ENCODE results near the gene TOR1B.

The TOR1B gene

GRCh38 chr9:129815278-129815677 lies 12.3 kb downstream of the TOR1B start:
- DNase-seq, result no peak

- DNase-seq, result no peak
Measured at GRCh38 chr9:129816501-129817435, 13.8 kb downstream of the TOR1B start.

- peak; percentile 62 for DNase-seq
Measured at GRCh38 chr9:129822898-129823541, 20.0 kb downstream of the TOR1B start.

- DNase-seq, result no peak
Measured at GRCh38 chr9:129823542-129823934, 20.6 kb downstream of the TOR1B start.

- peak; percentile 95 for DNase-seq
Measured at GRCh38 chr9:129823935-129824601, 21.1 kb downstream of the TOR1B start, which contains the start of gene TOR1A. TOR1A (minus strand) TSS chr9:129824136; CDS start chr9:129824085, 51 bp downstream.

- DNase-seq, result no peak
Measured at GRCh38 chr9:129826344-129826743, 23.4 kb downstream of the TOR1B start.

GRCh38 chr9:129826759-129827158 lies 23.8 kb downstream of the TOR1B start:
- DNase-seq, result no peak

- no peak for DNase-seq
Measured at GRCh38 chr9:129828051-129828450, 25.1 kb downstream of the TOR1B start.

GRCh38 chr9:129828969-129829368 lies 26.0 kb downstream of the TOR1B start:
- DNase-seq, result no peak

- no peak for DNase-seq
Measured at GRCh38 chr9:129832982-129833381, 30.0 kb downstream of the TOR1B start.

- no peak for DNase-seq
Measured at GRCh38 chr9:129834489-129835127, 31.6 kb downstream of the TOR1B start.

GRCh38 chr9:129835128-129835859 lies 32.3 kb downstream of the TOR1B start, which contains the start of the genes C9orf78 and USP20:
C9orf78 (minus strand) TSS chr9:129835275; CDS start chr9:129835221, 54 bp downstream.
USP20 (plus strand) TSS chr9:129835458; CDS start chr9:129852556, 17,098 bp downstream.
- DNase-seq, result peak; percentile 97

- DNase-seq, result no peak
Measured at GRCh38 chr9:129835860-129836223, 32.9 kb downstream of the TOR1B start.

- DNase-seq, result peak; percentile 73
Measured at GRCh38 chr9:129836311-129837007, 33.5 kb downstream of the TOR1B start.

- no peak for DNase-seq
Measured at GRCh38 chr9:129838707-129839259, 35.8 kb downstream of the TOR1B start.

- no peak for DNase-seq
Measured at GRCh38 chr9:129839324-129840023, 36.5 kb downstream of the TOR1B start.

GRCh38 chr9:129840034-129840433 lies 37.0 kb downstream of the TOR1B start:
- DNase-seq, result no peak

GRCh38 chr9:129841071-129841470 lies 38.1 kb downstream of the TOR1B start:
- no peak for DNase-seq

- no peak for DNase-seq
Measured at GRCh38 chr9:129845373-129845772, 42.4 kb downstream of the TOR1B start.

GRCh38 chr9:129848712-129849441 lies 45.9 kb downstream of the TOR1B start:
- no peak for DNase-seq
